Measurements from ENCODE around the gene HLA-DRB1. TPM values are rescaled to one million over a fixed set of nuclear protein-coding genes. Genes with fewer than 3 reads are reported as not detected.

HLA-DRB1 gene
- total RNA-seq, 2 donors from 2014 or later = 50.0 to 80.3 TPM

GRCh38 chr6:32623693-32624092 is 34.0 kb upstream of the HLA-DRB1 start:
- H3K36me3 ChIP-seq = no peaks in the 10 kb centered on the region
- H3K4me1 ChIP-seq (ENCODE audit: control insufficient read depth in 1 of 2, low read depth in 2 of 2) = no peaks in the 10 kb centered on the region
- ATAC-seq (ENCODE audit: insufficient number of reproducible peaks, low FRiP score, low read depth) (no peak), DNase-seq (ENCODE audit: low spot score) (no peak)
- no peak overlapping the region for H3K4me3 ChIP-seq
- TF ChIP-seq, protein P1, sequence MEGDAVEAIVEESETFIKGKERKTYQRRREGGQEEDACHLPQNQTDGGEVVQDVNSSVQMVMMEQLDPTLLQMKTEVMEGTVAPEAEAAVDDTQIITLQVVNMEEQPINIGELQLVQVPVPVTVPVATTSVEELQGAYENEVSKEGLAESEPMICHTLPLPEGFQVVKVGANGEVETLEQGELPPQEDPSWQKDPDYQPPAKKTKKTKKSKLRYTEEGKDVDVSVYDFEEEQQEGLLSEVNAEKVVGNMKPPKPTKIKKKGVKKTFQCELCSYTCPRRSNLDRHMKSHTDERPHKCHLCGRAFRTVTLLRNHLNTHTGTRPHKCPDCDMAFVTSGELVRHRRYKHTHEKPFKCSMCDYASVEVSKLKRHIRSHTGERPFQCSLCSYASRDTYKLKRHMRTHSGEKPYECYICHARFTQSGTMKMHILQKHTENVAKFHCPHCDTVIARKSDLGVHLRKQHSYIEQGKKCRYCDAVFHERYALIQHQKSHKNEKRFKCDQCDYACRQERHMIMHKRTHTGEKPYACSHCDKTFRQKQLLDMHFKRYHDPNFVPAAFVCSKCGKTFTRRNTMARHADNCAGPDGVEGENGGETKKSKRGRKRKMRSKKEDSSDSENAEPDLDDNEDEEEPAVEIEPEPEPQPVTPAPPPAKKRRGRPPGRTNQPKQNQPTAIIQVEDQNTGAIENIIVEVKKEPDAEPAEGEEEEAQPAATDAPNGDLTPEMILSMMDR (IDR thresholded peaks at IDR 0.05) = no peak
- H3K27me3 ChIP-seq (replicated peaks; ENCODE audit: insufficient read depth) = no peaks in the 10 kb centered on the region
- no peaks in the 10 kb centered on the region for H3K9me3 ChIP-seq
- no peak overlapping the region for H3K27ac ChIP-seq

GRCh38 chr6:32622545-32623401 is 33.1 kb upstream of the HLA-DRB1 start:
- H3K36me3 ChIP-seq = no peaks in the 10 kb centered on the region
- no peak for DNase-seq (ENCODE audit: low spot score)
- TF ChIP-seq, protein P1 (IDR thresholded peaks at IDR 0.05) = peak; percentile 16
- H3K4me3 ChIP-seq = no peak overlapping the region
- no peak for ATAC-seq (ENCODE audit: insufficient number of reproducible peaks, low FRiP score, low read depth)
- H3K4me1 ChIP-seq (ENCODE audit: control insufficient read depth in 1 of 2, low read depth in 2 of 2) = no peaks in the 10 kb centered on the region
- H3K27ac ChIP-seq = no peak overlapping the region
- no peaks in the 10 kb centered on the region for H3K9me3 ChIP-seq
- H3K27me3 ChIP-seq (replicated peaks; ENCODE audit: insufficient read depth) = no peaks in the 10 kb centered on the region

DNA sequence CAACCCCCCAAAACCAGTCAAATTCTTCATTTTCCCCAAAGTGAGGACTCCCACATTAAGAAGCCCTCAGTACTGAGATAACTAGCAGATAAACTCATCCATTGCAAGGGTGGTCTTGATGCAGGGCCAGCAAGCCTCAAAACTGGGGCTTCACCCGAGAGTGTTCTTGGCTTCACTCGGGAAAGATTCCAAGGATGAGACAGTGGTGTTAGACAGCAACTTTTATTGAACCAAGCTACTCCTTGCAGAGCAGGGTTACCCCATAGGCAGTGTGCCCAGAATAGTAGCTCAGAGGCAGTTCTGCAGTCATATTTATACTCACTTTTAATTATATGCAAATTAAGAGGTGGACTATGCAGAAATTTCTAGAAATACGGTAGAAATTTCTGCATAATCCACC is 31.7 kb upstream of the HLA-DRB1 start:
- Histone ChIP-seq H3K4me1 (ENCODE audit: control insufficient read depth in 1 of 2, low read depth in 2 of 2) (no peaks in the 10 kb centered on the region), H3K4me3 (no peak overlapping the region), H3K9me3 (no peaks in the 10 kb centered on the region), H3K27me3 (replicated peaks; ENCODE audit: insufficient read depth) (no peaks in the 10 kb centered on the region), H3K27ac (no peak overlapping the region), H3K36me3 (no peaks in the 10 kb centered on the region)
- ATAC-seq (ENCODE audit: insufficient number of reproducible peaks, low FRiP score, low read depth) (no peak), DNase-seq (ENCODE audit: low spot score) (no peak)
- TF ChIP-seq, protein P1 (IDR thresholded peaks at IDR 0.05) = no peak

DNA sequence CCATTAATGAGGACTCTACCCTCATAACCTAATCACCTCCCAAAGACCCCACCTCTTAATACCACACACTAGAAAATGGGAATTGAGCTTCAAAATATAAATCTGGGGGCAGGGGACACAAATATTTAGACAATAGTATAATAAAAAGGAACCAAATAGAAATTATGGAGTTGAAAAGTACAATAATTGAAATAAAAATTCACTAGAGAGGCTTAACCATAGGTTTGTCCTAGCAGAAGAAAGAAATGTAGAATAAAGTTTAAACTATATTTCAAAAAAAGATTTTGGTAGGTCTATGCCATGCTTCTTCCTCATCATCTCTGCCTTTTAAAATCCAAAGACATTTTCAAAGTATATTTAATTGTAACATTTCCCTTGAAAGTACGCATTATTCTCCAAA is 28.1 kb upstream of the HLA-DRB1 start:
- DNase-seq (ENCODE audit: low spot score) (no peak), ATAC-seq (ENCODE audit: insufficient number of reproducible peaks, low FRiP score, low read depth) (no peak)
- Histone ChIP-seq H3K36me3 (no peaks in the 10 kb centered on the region), H3K4me1 (ENCODE audit: control insufficient read depth in 1 of 2, low read depth in 2 of 2) (no peaks in the 10 kb centered on the region), H3K27ac (no peak overlapping the region), H3K27me3 (replicated peaks; ENCODE audit: insufficient read depth) (no peaks in the 10 kb centered on the region), H3K4me3 (no peak overlapping the region), H3K9me3 (no peaks in the 10 kb centered on the region)
- TF ChIP-seq, protein P1 (IDR thresholded peaks at IDR 0.05) = no peak

- Histone ChIP-seq H3K27me3 (replicated peaks; ENCODE audit: insufficient read depth) (no peaks in the 10 kb centered on the region), H3K9me3 (no peaks in the 10 kb centered on the region), H3K4me1 (ENCODE audit: control insufficient read depth in 1 of 2, low read depth in 2 of 2) (no peaks in the 10 kb centered on the region), H3K27ac (no peak overlapping the region), H3K36me3 (no peaks in the 10 kb centered on the region), H3K4me3 (no peak overlapping the region)
- no peak for ATAC-seq (ENCODE audit: insufficient number of reproducible peaks, low FRiP score, low read depth)
- TF ChIP-seq, protein P1 (IDR thresholded peaks at IDR 0.05) = no peak
- DNase-seq (ENCODE audit: low spot score) = no peak
Measured at GRCh38 chr6:32615885-32616532, 26.4 kb upstream of the HLA-DRB1 start.
